Ovary (tissue), 10 donors: ENCODE results near the gene GOLGA8Q. TPM values are rescaled to one million over a fixed set of nuclear protein-coding genes. Genes with fewer than 3 reads are reported as not detected.
"Not testable (repeated sequence)": the region's sequence is repeated elsewhere in the genome, so short reads cannot be mapped to it uniquely, and the experiment has no call there.

ENCODE experiments used
- DNase-seq, 5 donors: peaks; one replicate each; pipeline ENCODE4 v3.0.0-alpha.2; 2019 to 2020
- H3K27ac ChIP-seq, 2 donors: fragments of 200-600 bp; one replicate each; pipeline versions ENCODE4 v1.5.1 to v1.8.0; 2019 to 2022
- H3K27me3 ChIP-seq: fragments of 200-600 bp; one replicate; pipeline ENCODE4 v1.8.0; 2022
- H3K36me3 ChIP-seq: fragments of 200-600 bp; sonication (generic); one replicate; pipeline ENCODE4 v1.5.1; 2019
- H3K4me1 ChIP-seq: one replicate; pipeline ENCODE4 v1.8.1; 2013; ENCODE audit warnings: mild to moderate bottlenecking, moderate library complexity; ENCODE audit not compliant: insufficient read depth
- H3K4me3 ChIP-seq: fragments of 200-600 bp; sonication (generic); one replicate; pipeline ENCODE4 v1.5.1; 2017
- H3K9me3 ChIP-seq, 2 donors: fragments of 200-600 bp in 1 of 2; sonication (generic) in 1 of 2; one replicate each; pipeline versions ENCODE4 v1.5.1 to v1.8.1; 2013 to 2019; ENCODE audit warnings: mild to moderate bottlenecking in 1 of 2, moderate library complexity in 1 of 2
- WGBS, 3 donors: extraction: QIAGEN DNeasy Blood & Tissue Kit in 1 of 3; methylation state at CpG; one replicate each; pipeline versions ENCODE4 v1.1.5 to v1.1.7; 2013 to 2017; 5-methylcytosine and 5-hydroxymethylcytosine counted together
- intact Hi-C, 4 donors: fragments of 100-400 bp; cut with DNase I; formaldehyde crosslinking; loops; one replicate each; pipeline versions ENCODE4 v1.11.0 to v1.15.1; 2022 to 2023
- long read RNA-seq, 3 donors: library from polyadenylated mRNA in 2 of 3; unstranded in 2 of 3; transcript quantifications; one replicate each; pipeline ENCODE4 v2.0.0 and lab custom pipeline, GENCODE V29; 2021 to 2026
- polyA plus RNA-seq, 2 donors: library from polyadenylated mRNA; stranded (reverse); fragments of 200-250 nt in 1 of 2; fragments of 350-450 nt in 1 of 2; fragmentation: Illumina TruSeq in 1 of 2; extraction: RNeasy Lipid Tissue Mini Kit (QIAGEN cat#74804) in 1 of 2; gene quantifications; one replicate each; pipeline ENCODE4 v1.2.3, GENCODE V29; 2013 to 2014
- total RNA-seq, 7 donors: library from RNA; depleted of rRNA in 2 of 7; stranded (reverse); fragments of >200 nt in 2 of 7; fragmentation: NEBNext Ultra II Directional in 3 of 7; extraction: Animal tissue kit (Norgen Biotek cat#: 25700) in 3 of 7; gene quantifications; one replicate each; pipeline versions ENCODE4 v1.1.0 to v1.2.4, GENCODE V29; 2016 to 2023
- donor health status: DM: no; HTN: no; CAD: no; lungs with moderate emphysema.
- donor health status: DM: no; HTN: no; CAD: no.
- donor health status: Bipolar disorder and iron deficiency.
- donor health status: DM: yes; HTN: yes; CAD: no.
- donor health status: DM: no; HTN: no; CAD: no.
- donor health status: DM: yes; HTN: yes; CAD: no.

Gene GOLGA8Q
- total RNA-seq (1 to 10 TPM in 5 of 7 donors, under 1 TPM in 2; 0.34 to 5.1 (median 1.0) TPM), polyA plus RNA-seq (1 to 10 TPM in 1 of 2 donors, under 1 TPM in 1; 0.70 to 1.2 TPM)
- long read RNA-seq, donor 1, result 0 reads
- long read RNA-seq, donor 2, result 0 reads
- long read RNA-seq, donor 3, result 0 reads

GRCh38 chr15:30551750-30552149 is at the start of gene GOLGA8Q:
TSS of gene GOLGA8Q (plus strand) at chr15:30552050. CDS start at chr15:30552078, 28 bp downstream.
- intact Hi-C loops, H3K4me3 ChIP-seq, H3K36me3 ChIP-seq, H3K9me3 ChIP-seq, H3K4me1 ChIP-seq, H3K27ac ChIP-seq, H3K27me3 ChIP-seq, DNase-seq: not testable (repeated sequence)
- 86 to 93% (median 92%) methylated on average over 4 to 6 of the region's 9 CpGs for WGBS, 3 donors

GRCh38 chr15:30502904-30503781 is 48.7 kb upstream of the GOLGA8Q start:
- DNase-seq, H3K27ac ChIP-seq, H3K4me3 ChIP-seq, H3K36me3 ChIP-seq, H3K4me1 ChIP-seq, H3K9me3 ChIP-seq, H3K27me3 ChIP-seq, intact Hi-C loops: not testable (repeated sequence)
- WGBS, 3 donors, result 86 to 98% (median 91%) methylated on average over 6 of the region's 11 CpGs

- H3K36me3 ChIP-seq, H3K9me3 ChIP-seq, H3K27me3 ChIP-seq, H3K27ac ChIP-seq, intact Hi-C loops, H3K4me1 ChIP-seq, H3K4me3 ChIP-seq, DNase-seq: not testable (repeated sequence)
- 26 to 45% (median 37%) methylated on average over 3 to 5 of the region's 5 CpGs for WGBS, 3 donors
These were observed 47.5 kb upstream of the GOLGA8Q start for GRCh38 chr15:30504162-30504843.

GRCh38 chr15:30514545-30514944 is 37.3 kb upstream of the GOLGA8Q start:
- H3K27ac ChIP-seq, H3K36me3 ChIP-seq, intact Hi-C loops, H3K4me1 ChIP-seq, DNase-seq, H3K9me3 ChIP-seq, H3K27me3 ChIP-seq, H3K4me3 ChIP-seq: not testable (repeated sequence)
- WGBS, 3 donors, result no CpG with 5 or more reads among the region's 4 CpGs

GRCh38 chr15:30523453-30524243 is 28.2 kb upstream of the GOLGA8Q start:
- intact Hi-C loops, H3K4me1 ChIP-seq, DNase-seq, H3K27me3 ChIP-seq, H3K36me3 ChIP-seq, H3K27ac ChIP-seq, H3K4me3 ChIP-seq, H3K9me3 ChIP-seq: not testable (repeated sequence)
- WGBS, 3 donors, result 83 to 90% (median 86%) methylated on average over 2 to 3 of the region's 7 CpGs

GRCh38 chr15:30525912-30526311 is 25.9 kb upstream of the GOLGA8Q start:
- H3K36me3 ChIP-seq, H3K9me3 ChIP-seq, H3K4me1 ChIP-seq, DNase-seq, H3K27ac ChIP-seq, intact Hi-C loops, H3K4me3 ChIP-seq, H3K27me3 ChIP-seq: not testable (repeated sequence)
- 13% methylated on average over 1 of the region's 4 CpGs; no CpG with 5 or more reads in 2 of the 3 donors for WGBS, 3 donors

- H3K36me3 ChIP-seq, DNase-seq, H3K4me1 ChIP-seq, intact Hi-C loops, H3K27me3 ChIP-seq, H3K4me3 ChIP-seq, H3K27ac ChIP-seq, H3K9me3 ChIP-seq: not testable (repeated sequence)
- WGBS, 3 donors, result no CpG with 5 or more reads among the region's 3 CpGs
These were observed 22.8 kb upstream of the GOLGA8Q start for GRCh38 chr15:30529049-30529448.
